T-helper 2 cell treated with Interferon-gamma antibody and Interleukin-4, amounts not matched to agents 5 μg/mL and 100 μg/mL, for 36 hours (primary cell): ENCODE data around the gene RUBCN.
"Not testable (repeated sequence)": the region's sequence is repeated elsewhere in the genome, so short reads cannot be mapped to it uniquely, and the experiment has no call there.

Experiments used
- DNase-seq: peaks from one replicate; pipeline ENCODE4 v3.0.0; 2021; ENCODE audit warnings: low spot score
- H3K27ac Mint-ChIP-seq: one replicate; pipeline ENCODE4 v1.8.0; 2021; ENCODE audit warnings: mild to moderate bottlenecking, mixed read lengths
- H3K27me3 Mint-ChIP-seq: one replicate; pipeline ENCODE4 v1.8.0; 2021; ENCODE audit warnings: low read depth, mixed read lengths
- H3K36me3 Mint-ChIP-seq: one replicate; pipeline ENCODE4 v1.8.0; 2021; ENCODE audit warnings: low read depth, mixed read lengths
- H3K4me1 Mint-ChIP-seq: one replicate; pipeline ENCODE4 v1.8.0; 2021; ENCODE audit warnings: low read depth, mixed read lengths
- H3K4me3 Mint-ChIP-seq: one replicate; pipeline ENCODE4 v1.8.0; 2022; ENCODE audit warnings: mild to moderate bottlenecking, moderate library complexity, mixed read lengths
- H3K9me3 Mint-ChIP-seq: one replicate; pipeline ENCODE4 v1.8.0; 2021; ENCODE audit warnings: mixed read lengths

RUBCN gene

GRCh38 chr3:197748597-197749314, 12.1 kb upstream of the RUBCN start:
- Mint-ChIP-seq H3K9me3 (peaks cover 4% of the 10 kb centered on the region), H3K4me3 (peak overlapping the region; percentile 94), H3K36me3 (no peaks in the 10 kb centered on the region), H3K4me1 (peaks cover 26% of the 10 kb centered on the region), H3K27me3 (no peaks in the 10 kb centered on the region), H3K27ac (peak overlapping the region; percentile 91)
- no peak for DNase-seq

- no peak for DNase-seq
- Mint-ChIP-seq H3K4me3 (no peak overlapping the region), H3K27me3 (no peaks in the 10 kb centered on the region), H3K9me3 (peaks cover 4% of the 10 kb centered on the region), H3K27ac (no peak overlapping the region), H3K4me1 (peaks cover 12% of the 10 kb centered on the region), H3K36me3 (no peaks in the 10 kb centered on the region)
Observed at GRCh38 chr3:197746801-197747237, 10.1 kb upstream of the RUBCN start.

- Mint-ChIP-seq H3K36me3 (no peaks in the 10 kb centered on the region), H3K4me1 (peaks cover 10% of the 10 kb centered on the region), H3K4me3 (no peak overlapping the region), H3K27ac (no peak overlapping the region), H3K27me3 (no peaks in the 10 kb centered on the region), H3K9me3 (peaks cover 4% of the 10 kb centered on the region)
- no peak for DNase-seq
Observed at GRCh38 chr3:197746209-197746608, 9.5 kb upstream of the RUBCN start.

GRCh38 chr3:197742787-197743186, 6.1 kb upstream of the RUBCN start:
- no peak overlapping the region for H3K4me3 Mint-ChIP-seq
- H3K36me3 Mint-ChIP-seq = no peaks in the 10 kb centered on the region
- DNase-seq = no peak
- H3K27me3 Mint-ChIP-seq = no peaks in the 10 kb centered on the region
- H3K9me3 Mint-ChIP-seq = peaks cover 4% of the 10 kb centered on the region
- no peaks in the 10 kb centered on the region for H3K4me1 Mint-ChIP-seq
- H3K27ac Mint-ChIP-seq = no peak overlapping the region

- H3K9me3 Mint-ChIP-seq = no peaks in the 10 kb centered on the region
- peaks cover 20% of the 10 kb centered on the region for H3K4me1 Mint-ChIP-seq
- DNase-seq = no peak
- H3K4me3 Mint-ChIP-seq = peak overlapping the region; percentile 91
- no peak overlapping the region for H3K27ac Mint-ChIP-seq
- no peaks in the 10 kb centered on the region for H3K27me3 Mint-ChIP-seq
- H3K36me3 Mint-ChIP-seq = peaks cover 7% of the 10 kb centered on the region
Observed at GRCh38 chr3:197737749-197738462, 1.2 kb upstream of the RUBCN start.

GRCh38 chr3:197737319-197737649, 580 bp upstream of the RUBCN start:
- H3K36me3 Mint-ChIP-seq = peaks cover 10% of the 10 kb centered on the region
- H3K27ac Mint-ChIP-seq = peak overlapping the region; percentile 84
- H3K9me3 Mint-ChIP-seq = no peaks in the 10 kb centered on the region
- no peaks in the 10 kb centered on the region for H3K27me3 Mint-ChIP-seq
- no peak for DNase-seq
- H3K4me3 Mint-ChIP-seq = peak overlapping the region; percentile 91
- H3K4me1 Mint-ChIP-seq = peaks cover 20% of the 10 kb centered on the region

GRCh38 chr3:197736010-197736490, 654 bp downstream of the RUBCN start:
- H3K27ac Mint-ChIP-seq = peak overlapping the region; percentile 85
- peaks cover 14% of the 10 kb centered on the region for H3K36me3 Mint-ChIP-seq
- no peaks in the 10 kb centered on the region for H3K9me3 Mint-ChIP-seq
- DNase-seq = peak; percentile 52
- peak overlapping the region; percentile 92 for H3K4me3 Mint-ChIP-seq
- no peaks in the 10 kb centered on the region for H3K27me3 Mint-ChIP-seq
- peaks cover 20% of the 10 kb centered on the region for H3K4me1 Mint-ChIP-seq

- Mint-ChIP-seq H3K36me3 (peaks cover 14% of the 10 kb centered on the region), H3K4me1 (peaks cover 27% of the 10 kb centered on the region), H3K4me3 (peak overlapping the region; percentile 69), H3K27me3 (no peaks in the 10 kb centered on the region), H3K9me3 (no peaks in the 10 kb centered on the region), H3K27ac (peak overlapping the region; percentile 17)
- no peak for DNase-seq
Observed at GRCh38 chr3:197734667-197735318, 1.9 kb downstream of the RUBCN start.

GRCh38 chr3:197733042-197733441, 3.7 kb downstream of the RUBCN start:
- Mint-ChIP-seq H3K27me3 (no peaks in the 10 kb centered on the region), H3K4me3 (no peak overlapping the region), H3K27ac (no peak overlapping the region), H3K9me3 (no peaks in the 10 kb centered on the region), H3K4me1 (peaks cover 33% of the 10 kb centered on the region), H3K36me3 (peaks cover 15% of the 10 kb centered on the region)
- no peak for DNase-seq

- H3K27me3 Mint-ChIP-seq, DNase-seq, H3K27ac Mint-ChIP-seq, H3K4me3 Mint-ChIP-seq, H3K9me3 Mint-ChIP-seq: not testable (repeated sequence)
- Mint-ChIP-seq H3K4me1 (peaks cover 27% of the 10 kb centered on the region), H3K36me3 (peaks cover 15% of the 10 kb centered on the region)
Observed at GRCh38 chr3:197731483-197731882, 5.2 kb downstream of the RUBCN start.

GRCh38 chr3:197730770-197731169, 5.9 kb downstream of the RUBCN start:
- H3K27ac Mint-ChIP-seq, H3K9me3 Mint-ChIP-seq, DNase-seq, H3K27me3 Mint-ChIP-seq, H3K4me3 Mint-ChIP-seq: not testable (repeated sequence)
- peaks cover 22% of the 10 kb centered on the region for H3K4me1 Mint-ChIP-seq
- peaks cover 16% of the 10 kb centered on the region for H3K36me3 Mint-ChIP-seq

GRCh38 chr3:197730200-197730599, 6.5 kb downstream of the RUBCN start:
- H3K27ac Mint-ChIP-seq = no peak overlapping the region
- H3K9me3 Mint-ChIP-seq = no peaks in the 10 kb centered on the region
- H3K27me3 Mint-ChIP-seq = no peaks in the 10 kb centered on the region
- H3K36me3 Mint-ChIP-seq = peaks cover 20% of the 10 kb centered on the region
- DNase-seq = no peak
- H3K4me1 Mint-ChIP-seq = peaks cover 21% of the 10 kb centered on the region
- H3K4me3 Mint-ChIP-seq = no peak overlapping the region

- no peak for DNase-seq
- no peak overlapping the region for H3K4me3 Mint-ChIP-seq
- H3K27me3 Mint-ChIP-seq = no peaks in the 10 kb centered on the region
- peaks cover 13% of the 10 kb centered on the region for H3K4me1 Mint-ChIP-seq
- peaks cover 15% of the 10 kb centered on the region for H3K36me3 Mint-ChIP-seq
- H3K27ac Mint-ChIP-seq = no peak overlapping the region
- H3K9me3 Mint-ChIP-seq = no peaks in the 10 kb centered on the region
Observed at GRCh38 chr3:197728487-197728886, 8.2 kb downstream of the RUBCN start.

- not testable (repeated sequence) for H3K9me3 Mint-ChIP-seq, H3K27ac Mint-ChIP-seq, H3K27me3 Mint-ChIP-seq, H3K4me3 Mint-ChIP-seq, DNase-seq
- H3K36me3 Mint-ChIP-seq = peaks cover 13% of the 10 kb centered on the region
- H3K4me1 Mint-ChIP-seq = peaks cover 13% of the 10 kb centered on the region
Observed at GRCh38 chr3:197727878-197728277, 8.8 kb downstream of the RUBCN start.
